Smooth muscle cell of the brain vasculature (primary cell): ENCODE measurements around the gene ALOX15B.
"Not testable (repeated sequence)": the region's sequence is repeated elsewhere in the genome, so short reads cannot be mapped to it uniquely, and the experiment has no call there.

Experiments
- DNase-seq: peaks from one replicate; pipeline ENCODE4 v3.0.0-alpha.2; 2012; ENCODE audit warnings: low read depth, low spot score

ALOX15B gene

GRCh38 chr17:8012996-8013640 is 25.7 kb upstream of the ALOX15B start:
- DNase-seq = no peak

GRCh38 chr17:8013731-8014557 is 24.9 kb upstream of the ALOX15B start:
- no peak for DNase-seq

GRCh38 chr17:8014558-8014850 is 24.4 kb upstream of the ALOX15B start:
- no peak for DNase-seq

- DNase-seq = no peak
These were observed 23.5 kb upstream of the ALOX15B start for GRCh38 chr17:8015236-8015956.

- no peak for DNase-seq
These were observed 22.8 kb upstream of the ALOX15B start for GRCh38 chr17:8015957-8016631.

GRCh38 chr17:8016632-8017424 is 22.0 kb upstream of the ALOX15B start:
- DNase-seq = no peak

- DNase-seq = no peak
These were observed 20.4 kb upstream of the ALOX15B start for GRCh38 chr17:8018436-8018835.

GRCh38 chr17:8019166-8019565 is 19.7 kb upstream of the ALOX15B start:
- DNase-seq = no peak

- no peak for DNase-seq
These were observed 18.9 kb upstream of the ALOX15B start for GRCh38 chr17:8019665-8020650.

- no peak for DNase-seq
These were observed 17.9 kb upstream of the ALOX15B start for GRCh38 chr17:8020776-8021564.

- DNase-seq = no peak
These were observed 17.1 kb upstream of the ALOX15B start for GRCh38 chr17:8021565-8022359.

GRCh38 chr17:8022360-8023003 is 16.4 kb upstream of the ALOX15B start:
- DNase-seq = no peak

GRCh38 chr17:8024161-8024560 is 14.7 kb upstream of the ALOX15B start:
- DNase-seq = not testable (repeated sequence)

- no peak for DNase-seq
These were observed 13.5 kb upstream of the ALOX15B start for GRCh38 chr17:8025176-8025911.

GRCh38 chr17:8029121-8029520 is 9.7 kb upstream of the ALOX15B start:
- no peak for DNase-seq

- DNase-seq = no peak
These were observed 7.6 kb upstream of the ALOX15B start for GRCh38 chr17:8031261-8031661.

GRCh38 chr17:8031950-8032349 is 6.9 kb upstream of the ALOX15B start:
- DNase-seq = no peak
